Measurements from ENCODE around the gene PARP1.

The PARP1 gene

DNA sequence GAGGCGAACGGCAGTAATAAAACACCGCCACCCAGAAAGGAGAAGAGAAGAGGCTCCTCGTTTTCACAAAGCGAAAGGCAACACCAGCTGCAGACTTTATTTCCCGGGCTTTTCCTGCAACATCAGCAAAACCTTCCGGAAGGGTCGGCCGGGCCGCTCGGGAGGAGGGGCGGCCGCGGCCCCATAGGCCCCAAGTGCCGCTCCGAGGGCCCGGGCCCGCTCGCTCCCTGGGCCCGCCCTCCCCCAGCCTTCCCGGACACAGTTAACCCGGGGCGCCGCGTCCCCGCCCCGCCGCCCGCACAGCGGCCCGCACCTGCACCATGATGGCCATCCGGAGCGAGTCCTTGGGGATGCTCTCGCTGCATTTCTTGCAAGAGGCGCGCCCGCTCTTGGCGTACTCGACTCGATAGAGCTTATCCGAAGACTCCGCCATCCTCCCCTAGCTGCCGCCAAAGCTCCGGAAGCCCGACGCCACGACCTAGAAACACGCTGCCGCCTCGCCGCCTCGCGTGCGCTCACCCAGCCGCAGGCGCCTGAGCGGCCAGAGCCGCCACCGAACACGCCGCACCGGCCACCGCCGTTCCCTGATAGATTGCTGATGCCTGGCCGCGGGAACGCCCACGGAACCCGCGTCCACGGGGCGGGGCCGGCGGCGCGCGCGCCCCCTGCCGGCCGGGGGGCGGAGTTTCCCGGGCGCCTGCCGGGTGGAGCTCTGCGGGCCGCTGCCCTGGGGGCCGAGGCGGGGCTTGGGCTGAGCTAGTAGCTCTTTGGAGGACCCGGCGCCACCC is at the start of gene PARP1:
Gene PARP1, minus strand, starts transcription at position 597 of the 788 bp plus-strand sequence. Its CDS starts 164 bp downstream, at position 433.
- Histone ChIP-seq H3K9ac (ENCODE audit: insufficient read length, low read depth) (peak within 1 kb of the TSS; percentile 98), H3K4me3 (ENCODE audit: insufficient read length, low read depth) (peak within 1 kb of the TSS; percentile 95), H3K9me3 (ENCODE audit: insufficient read depth, low read length) (peaks cover 6% of the 10 kb centered on the region), H3K36me3 (ENCODE audit: insufficient read depth, insufficient read length, low read length) (peaks cover 8% of the 10 kb centered on the region), H3K27me3 (ENCODE audit: insufficient read depth, insufficient read length) (peaks cover 7% of the 10 kb centered on the region), H3K4me1 (ENCODE audit: insufficient read depth, insufficient read length) (peaks cover 11% of the 10 kb centered on the region)
- DNase-seq (ENCODE audit: low read depth, low spot score) = peak; percentile 78
- TF ChIP-seq SUZ12 (IDR thresholded peaks at IDR 0.05; ENCODE audit: extremely low read depth, insufficient read depth, insufficient read length) (no peak), YY1 (IDR thresholded peaks at IDR 0.05; ENCODE audit: insufficient read depth, insufficient read length) (no peak), ZNF274 (IDR thresholded peaks at IDR 0.05; ENCODE audit: low read depth, low read length) (no peak)

- DNase-seq (ENCODE audit: low read depth, low spot score) = peak; percentile 62
- peaks cover 18% of the 10 kb centered on the region; the same call in 1 of the 2 replicates for H3K9me3 ChIP-seq (ENCODE audit: insufficient read depth, low read length)
- no peaks in the 10 kb centered on the region for H3K4me1 ChIP-seq (ENCODE audit: insufficient read depth, insufficient read length)
- no peak overlapping the region for H3K9ac ChIP-seq (ENCODE audit: insufficient read length, low read depth)
- H3K4me3 ChIP-seq (ENCODE audit: insufficient read length, low read depth) = no peak overlapping the region
- H3K36me3 ChIP-seq (ENCODE audit: insufficient read depth, insufficient read length, low read length) = no peaks in the 10 kb centered on the region
- no peaks in the 10 kb centered on the region for H3K27me3 ChIP-seq (ENCODE audit: insufficient read depth, insufficient read length)
- no peak for TF ChIP-seq YY1 (IDR thresholded peaks at IDR 0.05; ENCODE audit: insufficient read depth, insufficient read length)
- TF ChIP-seq SUZ12 (IDR thresholded peaks at IDR 0.05; ENCODE audit: extremely low read depth, insufficient read depth, insufficient read length) = no peak
- no peak for TF ChIP-seq ZNF274 (IDR thresholded peaks at IDR 0.05; ENCODE audit: low read depth, low read length)
Observed at GRCh38 chr1:226457307-226457712, 49.4 kb upstream of the PARP1 start.

DNA sequence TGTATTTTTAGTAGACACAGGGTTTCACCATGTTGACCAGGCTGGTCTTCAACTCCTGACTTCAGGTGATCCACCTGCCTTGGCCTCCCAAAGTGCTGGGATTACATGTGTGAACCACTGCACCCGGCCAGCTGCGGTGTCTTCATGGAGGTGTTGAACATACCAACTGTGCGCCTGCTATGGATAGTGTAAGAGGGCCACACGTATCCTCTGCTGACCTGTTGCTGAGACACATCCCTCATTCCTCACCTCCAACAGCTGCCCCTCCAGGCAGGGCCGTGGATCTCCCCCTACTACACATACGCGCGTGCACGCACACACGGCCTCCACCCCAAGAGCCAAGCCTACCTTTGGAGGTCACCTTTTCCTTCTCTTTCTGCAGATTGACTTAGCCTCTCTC is 48.0 kb upstream of the PARP1 start:
- H3K36me3 ChIP-seq (ENCODE audit: insufficient read depth, insufficient read length, low read length) = no peaks in the 10 kb centered on the region
- H3K4me3 ChIP-seq (ENCODE audit: insufficient read length, low read depth) = no peak overlapping the region
- no peaks in the 10 kb centered on the region for H3K27me3 ChIP-seq (ENCODE audit: insufficient read depth, insufficient read length)
- DNase-seq (ENCODE audit: low read depth, low spot score) = no peak
- TF ChIP-seq SUZ12 (IDR thresholded peaks at IDR 0.05; ENCODE audit: extremely low read depth, insufficient read depth, insufficient read length) = no peak
- no peak for TF ChIP-seq YY1 (IDR thresholded peaks at IDR 0.05; ENCODE audit: insufficient read depth, insufficient read length)
- TF ChIP-seq ZNF274 (IDR thresholded peaks at IDR 0.05; ENCODE audit: low read depth, low read length) = no peak
- H3K9ac ChIP-seq (ENCODE audit: insufficient read length, low read depth) = no peak overlapping the region
- no peaks in the 10 kb centered on the region for H3K4me1 ChIP-seq (ENCODE audit: insufficient read depth, insufficient read length)
- peaks cover 9% of the 10 kb centered on the region; the same call in 1 of the 2 replicates for H3K9me3 ChIP-seq (ENCODE audit: insufficient read depth, low read length)

DNA sequence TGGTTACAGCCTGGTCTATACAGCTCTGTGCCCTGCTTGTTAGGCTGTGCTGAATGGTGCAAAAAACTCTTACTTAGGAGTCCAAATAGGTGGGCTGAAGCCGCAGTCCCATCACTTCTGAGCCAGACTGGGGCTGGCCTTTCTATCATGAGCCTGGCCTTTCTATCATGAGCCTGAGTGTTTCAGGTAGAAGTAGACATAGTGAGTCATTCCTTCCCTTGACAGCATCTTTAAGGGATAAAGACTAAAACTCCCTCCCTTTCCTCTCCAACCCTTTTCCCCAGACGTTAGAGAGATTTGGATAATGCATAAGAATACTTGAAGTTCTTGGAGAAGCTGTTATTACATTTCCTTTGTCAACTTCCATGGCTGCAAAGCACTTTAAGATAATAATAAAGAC is 46.5 kb upstream of the PARP1 start:
- Histone ChIP-seq H3K36me3 (ENCODE audit: insufficient read depth, insufficient read length, low read length) (no peaks in the 10 kb centered on the region), H3K4me3 (ENCODE audit: insufficient read length, low read depth) (no peak overlapping the region), H3K9me3 (ENCODE audit: insufficient read depth, low read length) (peaks cover 5% of the 10 kb centered on the region; the same call in 1 of the 2 replicates), H3K9ac (ENCODE audit: insufficient read length, low read depth) (no peak overlapping the region), H3K27me3 (ENCODE audit: insufficient read depth, insufficient read length) (no peaks in the 10 kb centered on the region), H3K4me1 (ENCODE audit: insufficient read depth, insufficient read length) (no peaks in the 10 kb centered on the region)
- TF ChIP-seq SUZ12 (IDR thresholded peaks at IDR 0.05; ENCODE audit: extremely low read depth, insufficient read depth, insufficient read length) (no peak), ZNF274 (IDR thresholded peaks at IDR 0.05; ENCODE audit: low read depth, low read length) (no peak), YY1 (IDR thresholded peaks at IDR 0.05; ENCODE audit: insufficient read depth, insufficient read length) (no peak)
- DNase-seq (ENCODE audit: low read depth, low spot score) = no peak

GRCh38 chr1:226453015-226453704 is 45.3 kb upstream of the PARP1 start:
- H3K27me3 ChIP-seq (ENCODE audit: insufficient read depth, insufficient read length) = no peaks in the 10 kb centered on the region
- no peak for DNase-seq (ENCODE audit: low read depth, low spot score)
- TF ChIP-seq YY1 (IDR thresholded peaks at IDR 0.05; ENCODE audit: insufficient read depth, insufficient read length) = no peak
- no peak for TF ChIP-seq SUZ12 (IDR thresholded peaks at IDR 0.05; ENCODE audit: extremely low read depth, insufficient read depth, insufficient read length)
- TF ChIP-seq ZNF274 (IDR thresholded peaks at IDR 0.05; ENCODE audit: low read depth, low read length) = no peak
- no peak overlapping the region for H3K9ac ChIP-seq (ENCODE audit: insufficient read length, low read depth)
- H3K4me1 ChIP-seq (ENCODE audit: insufficient read depth, insufficient read length) = no peaks in the 10 kb centered on the region
- no peaks in the 10 kb centered on the region for H3K9me3 ChIP-seq (ENCODE audit: insufficient read depth, low read length)
- H3K36me3 ChIP-seq (ENCODE audit: insufficient read depth, insufficient read length, low read length) = no peaks in the 10 kb centered on the region
- no peak overlapping the region for H3K4me3 ChIP-seq (ENCODE audit: insufficient read length, low read depth)

DNA sequence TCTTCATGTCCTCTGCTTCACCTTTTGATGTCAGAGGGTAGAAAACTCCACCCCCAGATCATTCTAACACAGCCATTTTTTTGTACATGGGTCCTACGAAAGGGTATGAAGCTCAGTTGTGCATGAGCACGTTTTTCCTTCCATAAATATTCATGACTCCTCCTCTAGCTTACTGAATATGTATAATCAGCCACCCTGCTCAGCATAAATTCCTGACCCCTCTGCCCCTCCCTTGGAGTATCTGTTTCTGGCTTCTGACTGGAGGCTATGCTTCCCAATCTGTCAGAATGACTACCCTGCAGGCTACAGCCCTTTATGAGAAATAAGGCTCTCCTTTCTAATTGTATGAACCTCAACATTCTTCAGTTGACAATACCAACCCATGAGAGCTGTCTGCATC is 42.8 kb upstream of the PARP1 start:
- Histone ChIP-seq H3K9me3 (ENCODE audit: insufficient read depth, low read length) (no peaks in the 10 kb centered on the region), H3K27me3 (ENCODE audit: insufficient read depth, insufficient read length) (no peaks in the 10 kb centered on the region), H3K4me1 (ENCODE audit: insufficient read depth, insufficient read length) (no peaks in the 10 kb centered on the region), H3K36me3 (ENCODE audit: insufficient read depth, insufficient read length, low read length) (no peaks in the 10 kb centered on the region), H3K4me3 (ENCODE audit: insufficient read length, low read depth) (no peak overlapping the region), H3K9ac (ENCODE audit: insufficient read length, low read depth) (no peak overlapping the region)
- no peak for DNase-seq (ENCODE audit: low read depth, low spot score)
- TF ChIP-seq ZNF274 (IDR thresholded peaks at IDR 0.05; ENCODE audit: low read depth, low read length) (no peak), YY1 (IDR thresholded peaks at IDR 0.05; ENCODE audit: insufficient read depth, insufficient read length) (no peak), SUZ12 (IDR thresholded peaks at IDR 0.05; ENCODE audit: extremely low read depth, insufficient read depth, insufficient read length) (no peak)

DNA sequence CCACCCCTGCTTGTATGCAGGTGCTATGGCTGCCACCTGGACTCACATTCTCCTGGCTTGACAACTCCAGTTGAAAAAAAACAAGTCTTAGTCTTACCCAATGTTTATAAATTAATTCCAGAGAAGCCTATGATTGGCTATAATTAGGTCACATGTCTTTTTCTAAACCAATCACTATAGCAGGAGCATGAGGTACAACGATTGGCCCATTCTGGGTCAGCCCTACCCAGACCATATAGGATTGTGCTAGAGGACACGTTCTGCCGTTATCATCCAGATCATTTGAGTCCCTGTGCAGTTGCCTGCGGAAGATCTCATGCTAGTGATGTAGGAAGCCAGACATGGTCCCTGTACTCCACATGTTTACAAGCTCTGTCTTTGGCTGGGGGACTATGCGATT is 41.9 kb upstream of the PARP1 start:
- H3K4me3 ChIP-seq (ENCODE audit: insufficient read length, low read depth) = no peak overlapping the region
- H3K36me3 ChIP-seq (ENCODE audit: insufficient read depth, insufficient read length, low read length) = no peaks in the 10 kb centered on the region
- no peak overlapping the region for H3K9ac ChIP-seq (ENCODE audit: insufficient read length, low read depth)
- no peaks in the 10 kb centered on the region for H3K9me3 ChIP-seq (ENCODE audit: insufficient read depth, low read length)
- no peak for DNase-seq (ENCODE audit: low read depth, low spot score)
- no peaks in the 10 kb centered on the region for H3K27me3 ChIP-seq (ENCODE audit: insufficient read depth, insufficient read length)
- no peak for TF ChIP-seq ZNF274 (IDR thresholded peaks at IDR 0.05; ENCODE audit: low read depth, low read length)
- TF ChIP-seq YY1 (IDR thresholded peaks at IDR 0.05; ENCODE audit: insufficient read depth, insufficient read length) = no peak
- no peak for TF ChIP-seq SUZ12 (IDR thresholded peaks at IDR 0.05; ENCODE audit: extremely low read depth, insufficient read depth, insufficient read length)
- no peaks in the 10 kb centered on the region for H3K4me1 ChIP-seq (ENCODE audit: insufficient read depth, insufficient read length)

Measured in NT2/D1 (cell line).